Natural killer cell (primary cell): ENCODE data around the gene SLC27A4. TPM values are rescaled to one million over a fixed set of nuclear protein-coding genes. Genes with fewer than 3 reads are reported as not detected.

Experiments
- ATAC-seq, 3 donors: fragments of 150-1000 bp in 2 of 3; fragments of 200-7000 bp in 1 of 3; cut with Tn5 transposase; 1 replicate in 1 of 3; 2 replicates in 2 of 3; pipeline ENCODE4 v1.10.0; 2021; ENCODE audit warnings: mild to moderate bottlenecking in 2 of 3, moderate library complexity in 2 of 3
- DNase-seq, 2 donors: peaks; one replicate each; pipeline versions ENCODE4 v3.0.0 to v3.0.0-alpha.2; 2013 to 2021; ENCODE audit warnings: mixed read lengths in 1 of 2
- H3K27ac ChIP-seq: one replicate; pipeline ENCODE4 v1.5.1; 2013; ENCODE audit warnings: mild to moderate bottlenecking, low read length
- H3K27me3 ChIP-seq: one replicate; pipeline ENCODE4 v1.6.1; 2013; ENCODE audit warnings: low read length; ENCODE audit not compliant: control insufficient read depth, insufficient read depth
- H3K36me3 ChIP-seq: one replicate; pipeline ENCODE4 v1.6.1; 2013; ENCODE audit warnings: low read length; ENCODE audit not compliant: control insufficient read depth, insufficient read depth
- H3K4me1 ChIP-seq: one replicate; pipeline ENCODE4 v1.6.1; 2013; ENCODE audit warnings: low read length; ENCODE audit not compliant: control insufficient read depth, insufficient read depth
- H3K4me3 ChIP-seq: one replicate; pipeline ENCODE4 v1.5.1; 2013; ENCODE audit warnings: low read length
- H3K9me3 ChIP-seq: one replicate; pipeline ENCODE4 v1.6.1; 2013; ENCODE audit warnings: low read length; ENCODE audit not compliant: control insufficient read depth, insufficient read depth
- H3K27ac Mint-ChIP-seq, 2 donors: one replicate each; pipeline ENCODE4 v1.8.0; 2022; ENCODE audit warnings: mild to moderate bottlenecking in 2 of 2, mixed read lengths in 2 of 2, moderate library complexity in 1 of 2
- H3K27me3 Mint-ChIP-seq, 2 donors: one replicate each; pipeline ENCODE4 v1.8.0; 2022; ENCODE audit warnings: low read depth in 2 of 2, mixed read lengths in 2 of 2
- H3K36me3 Mint-ChIP-seq: one replicate; pipeline ENCODE4 v1.8.0; 2022; ENCODE audit warnings: mixed read lengths
- H3K4me1 Mint-ChIP-seq, 2 donors: one replicate each; pipeline ENCODE4 v1.8.0; 2022; ENCODE audit warnings: mixed read lengths in 2 of 2
- H3K4me3 Mint-ChIP-seq: one replicate; pipeline ENCODE4 v1.8.0; 2022; ENCODE audit warnings: mild to moderate bottlenecking, moderate library complexity, mixed read lengths
- H3K9me3 Mint-ChIP-seq, 2 donors: one replicate each; pipeline ENCODE4 v1.8.0; 2022; ENCODE audit warnings: mixed read lengths in 2 of 2
- WGBS: methylation state at CpG from one replicate; pipeline ENCODE4 v1.1.7; 2013; ENCODE audit warnings: missing lambda C conversion rate; ENCODE audit not compliant: insufficient coverage; 5-methylcytosine and 5-hydroxymethylcytosine counted together
- intact Hi-C: fragments of 100-400 bp; cut with micrococcal nuclease; formaldehyde crosslinking; loops from one replicate; pipeline ENCODE4 v1.14.2; 2022
- total RNA-seq, 4 donors: library from RNA; stranded (reverse); fragments of 120-200 nt in 1 of 4; gene quantifications; one replicate each; pipeline versions ENCODE4 v1.2.3 to v1.2.4, GENCODE V29; 2013 to 2022
- TF ChIP-seq, protein P1 (sequence below): fragments of 200-600 bp; IDR thresholded peaks from one replicate; pipeline ENCODE4 v1.8.0; 2022; ENCODE audit warnings: antibody characterized with exemption

The SLC27A4 gene
- total RNA-seq, 3 donors from 2014 or later (not counting 1 experiment from before 2014, with no cell fraction given) = 7.7 to 12.3 (median 11.2) TPM

GRCh38 chr9:128408963-128409431, 68.7 kb downstream of the SLC27A4 start:
- H3K9me3 Mint-ChIP-seq = no peaks in the 10 kb centered on the region
- WGBS = 41% methylated on average over 23 of the region's 26 CpGs

GRCh38 chr9:128409450-128409849, 69.1 kb downstream of the SLC27A4 start:
- Histone ChIP-seq H3K27ac (no peak overlapping the region), H3K36me3 (no peaks in the 10 kb centered on the region), H3K9me3 (no peaks in the 10 kb centered on the region), H3K4me3 (no peak overlapping the region), H3K27me3 (peaks cover 2% of the 10 kb centered on the region), H3K4me1 (no peaks in the 10 kb centered on the region)
- ATAC-seq (no peak), DNase-seq (no peak)
- H3K36me3 Mint-ChIP-seq = no peaks in the 10 kb centered on the region
- no peaks in the 10 kb centered on the region for H3K9me3 Mint-ChIP-seq
- H3K4me1 Mint-ChIP-seq = no peaks in the 10 kb centered on the region
- H3K4me3 Mint-ChIP-seq = no peak overlapping the region
- intact Hi-C loops = no loop called here
- TF ChIP-seq, protein P1, sequence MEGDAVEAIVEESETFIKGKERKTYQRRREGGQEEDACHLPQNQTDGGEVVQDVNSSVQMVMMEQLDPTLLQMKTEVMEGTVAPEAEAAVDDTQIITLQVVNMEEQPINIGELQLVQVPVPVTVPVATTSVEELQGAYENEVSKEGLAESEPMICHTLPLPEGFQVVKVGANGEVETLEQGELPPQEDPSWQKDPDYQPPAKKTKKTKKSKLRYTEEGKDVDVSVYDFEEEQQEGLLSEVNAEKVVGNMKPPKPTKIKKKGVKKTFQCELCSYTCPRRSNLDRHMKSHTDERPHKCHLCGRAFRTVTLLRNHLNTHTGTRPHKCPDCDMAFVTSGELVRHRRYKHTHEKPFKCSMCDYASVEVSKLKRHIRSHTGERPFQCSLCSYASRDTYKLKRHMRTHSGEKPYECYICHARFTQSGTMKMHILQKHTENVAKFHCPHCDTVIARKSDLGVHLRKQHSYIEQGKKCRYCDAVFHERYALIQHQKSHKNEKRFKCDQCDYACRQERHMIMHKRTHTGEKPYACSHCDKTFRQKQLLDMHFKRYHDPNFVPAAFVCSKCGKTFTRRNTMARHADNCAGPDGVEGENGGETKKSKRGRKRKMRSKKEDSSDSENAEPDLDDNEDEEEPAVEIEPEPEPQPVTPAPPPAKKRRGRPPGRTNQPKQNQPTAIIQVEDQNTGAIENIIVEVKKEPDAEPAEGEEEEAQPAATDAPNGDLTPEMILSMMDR = no peak
- 49% methylated on average over 8 of the region's 8 CpGs for WGBS
- H3K27ac Mint-ChIP-seq = no peak overlapping the region
- H3K27me3 Mint-ChIP-seq = peaks cover 15 to 23% of the 10 kb centered on the region in 2 donors

More at GRCh38 chr9:128408963-128409431, 68.7 kb downstream of the SLC27A4 start:
- Mint-ChIP-seq H3K27me3 (peaks cover 10 to 21% of the 10 kb centered on the region in 2 donors), H3K27ac (no peak overlapping the region), H3K4me3 (no peak overlapping the region), H3K4me1 (no peaks in the 10 kb centered on the region), H3K36me3 (no peaks in the 10 kb centered on the region)
- Histone ChIP-seq H3K27ac (no peak overlapping the region), H3K9me3 (no peaks in the 10 kb centered on the region), H3K4me1 (no peaks in the 10 kb centered on the region), H3K4me3 (no peak overlapping the region), H3K27me3 (peaks cover 2% of the 10 kb centered on the region), H3K36me3 (no peaks in the 10 kb centered on the region)
- ATAC-seq (no peak), DNase-seq (no peak)
- intact Hi-C loops = no loop called here
- TF ChIP-seq, protein P1 = no peak

DNA sequence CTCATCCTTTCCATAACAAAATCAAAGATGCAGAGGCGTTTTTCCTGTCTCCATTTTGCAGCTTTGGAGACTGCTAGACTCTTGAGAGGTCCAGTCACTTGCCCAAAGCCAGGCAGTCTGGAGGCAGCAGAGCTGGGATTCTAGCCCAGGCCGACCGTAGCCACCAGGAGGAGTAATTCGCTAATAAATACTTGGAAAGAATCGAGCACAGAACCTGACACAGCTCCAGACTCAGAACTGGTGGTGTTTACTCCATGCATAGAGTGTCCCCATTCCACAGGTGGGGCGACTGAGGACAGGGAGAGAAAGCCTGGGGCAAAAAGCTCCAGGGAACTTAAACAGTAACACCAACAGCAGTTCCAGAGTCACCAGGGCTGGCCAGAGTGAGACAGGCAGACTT, 69.7 kb downstream of the SLC27A4 start:
- H3K9me3 Mint-ChIP-seq = no peaks in the 10 kb centered on the region
- Histone ChIP-seq H3K36me3 (no peaks in the 10 kb centered on the region), H3K4me3 (no peak overlapping the region), H3K27me3 (peaks cover 2% of the 10 kb centered on the region), H3K4me1 (no peaks in the 10 kb centered on the region), H3K9me3 (no peaks in the 10 kb centered on the region), H3K27ac (no peak overlapping the region)
- TF ChIP-seq, protein P1 = no peak
- no peaks in the 10 kb centered on the region for H3K4me1 Mint-ChIP-seq
- DNase-seq (no peak), ATAC-seq (no peak)
- peaks cover 20 to 27% of the 10 kb centered on the region in 2 donors for H3K27me3 Mint-ChIP-seq
- no peaks in the 10 kb centered on the region for H3K36me3 Mint-ChIP-seq
- no peak overlapping the region for H3K4me3 Mint-ChIP-seq
- no peak overlapping the region for H3K27ac Mint-ChIP-seq
- intact Hi-C loops = no loop called here
- WGBS = 47% methylated on average over 6 of the region's 6 CpGs

Other genes with a start within 250 kb of the SLC27A4 start
- gene PTGES2, start 212.8 kb upstream of the SLC27A4 start, total RNA-seq = 10 to 100 TPM; 43.4 to 57.0 (median 53.3) TPM
- under 1 TPM in 2 of 3 donors, not detected in 1; 0.82 to 0.99 TPM for gene LCN2, start 191.1 kb upstream of the SLC27A4 start, total RNA-seq
- 10 to 100 TPM; 61.8 to 74.0 (median 69.3) TPM for gene BBLN, start 180.3 kb upstream of the SLC27A4 start, total RNA-seq
- gene CIZ1, start 149.0 kb upstream of the SLC27A4 start, total RNA-seq = 100 to 1,000 TPM; 152 to 165 (median 159) TPM
- gene DNM1, start 137.1 kb upstream of the SLC27A4 start, total RNA-seq = 1 to 10 TPM; 1.4 to 8.1 (median 2.6) TPM
- 100 to 1,000 TPM in 1 of 3 donors, 10 to 100 TPM in 2; 78.0 to 101 (median 90.9) TPM for gene GOLGA2, start 64.5 kb upstream of the SLC27A4 start, total RNA-seq
- gene SWI5, start 64.3 kb upstream of the SLC27A4 start, total RNA-seq = 1 to 10 TPM; 6.3 to 9.3 (median 8.4) TPM
- 10 to 100 TPM in 2 of 3 donors, 1 to 10 TPM in 1; 8.8 to 12.0 (median 11.3) TPM for gene TRUB2, start 18.1 kb upstream of the SLC27A4 start, total RNA-seq
- gene COQ4, start 17.7 kb upstream of the SLC27A4 start, total RNA-seq = 10 to 100 TPM; 28.2 to 34.5 (median 30.4) TPM
- gene URM1, start 30.8 kb downstream of the SLC27A4 start, total RNA-seq = 10 to 100 TPM; 39.4 to 47.8 (median 46.7) TPM
- 10 to 100 TPM; 11.5 to 29.6 (median 24.2) TPM for gene CERCAM, start 80.3 kb downstream of the SLC27A4 start, total RNA-seq
- 10 to 100 TPM; 36.4 to 44.4 (median 37.5) TPM for gene ODF2, start 115.5 kb downstream of the SLC27A4 start, total RNA-seq
- 10 to 100 TPM; 21.2 to 33.3 (median 23.3) TPM for gene GLE1, start 164.2 kb downstream of the SLC27A4 start, total RNA-seq
- gene SPTAN1, start 212.1 kb downstream of the SLC27A4 start, total RNA-seq = 100 to 1,000 TPM; 301 to 420 (median 400) TPM